Stomach (tissue), 9 donors: ENCODE data around the gene RGS18. TPM values are rescaled to one million over a fixed set of nuclear protein-coding genes. Genes with fewer than 3 reads are reported as not detected.
"Not testable (repeated sequence)": the region's sequence is repeated elsewhere in the genome, so short reads cannot be mapped to it uniquely, and the experiment has no call there.

ENCODE experiments used
- DNase-seq, 2 donors: peaks; one replicate each; pipeline versions ENCODE4 v3.0.0 to v3.0.0-alpha.2; 2013 to 2019
- H3K27ac ChIP-seq, 5 donors: fragments of 200-600 bp in 4 of 5; sonication (generic) in 4 of 5; one replicate each; pipeline ENCODE4 v1.5.1; 2013 to 2019; ENCODE audit warnings: mild to moderate bottlenecking in 1 of 5, moderate library complexity in 1 of 5
- H3K27me3 ChIP-seq, 3 donors: fragments of 200-600 bp; sonication (generic); one replicate each; pipeline ENCODE4 v1.5.1; 2017 to 2019; ENCODE audit warnings: mixed run types in 1 of 3
- H3K36me3 ChIP-seq, 4 donors: fragments of 200-600 bp; sonication (generic); 1 replicate in 3 of 4; 2 replicates in 1 of 4; pipeline ENCODE4 v1.5.1; 2016 to 2019
- H3K4me1 ChIP-seq, 4 donors: fragments of 200-600 bp; sonication (generic); one replicate each; pipeline ENCODE4 v1.5.1; 2016 to 2019
- H3K4me3 ChIP-seq, 4 donors: fragments of 200-600 bp; sonication (generic) in 3 of 4; one replicate each; pipeline ENCODE4 v1.5.1; 2016 to 2019; ENCODE audit warnings: mild to moderate bottlenecking in 1 of 4
- H3K9me3 ChIP-seq, 4 donors: fragments of 200-600 bp; sonication (generic); one replicate each; pipeline ENCODE4 v1.5.1; 2016 to 2019
- CTCF ChIP-seq, 7 experiments: fragments of 450-650 bp in 4 of 7; fragments of 200-600 bp in 3 of 7; sonication (generic) in 3 of 7; IDR thresholded peaks; one replicate each; pipeline ENCODE4 v1.5.1; 2016 to 2019; ENCODE audit warnings: antibody characterized with exemption in 7 of 7, control low read depth in 2 of 7, mild to moderate bottlenecking in 1 of 7
- EP300 ChIP-seq: sonication (generic); formaldehyde crosslinking; IDR thresholded peaks from one replicate; pipeline ENCODE4 v1.6.1; 2017; ENCODE audit warnings: antibody characterized with exemption
- POLR2A ChIP-seq, 4 donors: fragments of 450-650 bp; IDR thresholded peaks; one replicate each; pipeline ENCODE4 v1.6.1; 2016; ENCODE audit warnings: antibody characterized with exemption in 4 of 4, control low read depth in 2 of 4, mild to moderate bottlenecking in 1 of 4, moderate library complexity in 1 of 4
- POLR2AphosphoS5 ChIP-seq, 3 donors: sonication (generic); formaldehyde crosslinking; IDR thresholded peaks; one replicate each; pipeline ENCODE4 v1.6.1; 2016; ENCODE audit warnings: antibody characterized with exemption in 3 of 3
- WGBS, 5 donors: extraction: QIAGEN DNeasy Blood & Tissue Kit in 3 of 5; methylation state at CpG; one replicate each; pipeline versions ENCODE4 v1.1.5 to v1.1.7; 2013 to 2018; 5-methylcytosine and 5-hydroxymethylcytosine counted together
- intact Hi-C: fragments of 100-400 bp; cut with DNase I; formaldehyde crosslinking; loops from one replicate; pipeline ENCODE4 v1.15.1; 2023; ENCODE audit warnings: low total_unique reads
- polyA plus RNA-seq, 3 donors: library from polyadenylated mRNA; stranded (reverse); fragments of 200-250 nt; gene quantifications; one replicate each; pipeline ENCODE4 v1.2.3, GENCODE V29; 2013
- total RNA-seq, 5 donors: library from RNA; depleted of rRNA; stranded (reverse); fragments of >200 nt; gene quantifications; one replicate each; pipeline versions ENCODE4 v1.1.0 to v1.2.3, GENCODE V29; 2014 to 2016
- donor health status: healthy with polysubstance abuse.
- donor health status: Bipolar disorder and iron deficiency.
- donor health status: healthy.

The RGS18 gene
- total and polyA plus RNA-seq, 8 donors, result 0.38 to 4.0 (median 3.0) TPM; not detected in 2

GRCh38 chr1:192123212-192123611 is 35.0 kb upstream of the RGS18 start:
- Histone ChIP-seq H3K4me3 (no peak overlapping the region), H3K27me3 (no peaks in the 10 kb centered on the region), H3K27ac (no peak overlapping the region), H3K9me3 (no peaks in the 10 kb centered on the region), H3K36me3 (no peaks in the 10 kb centered on the region), H3K4me1 (no peaks in the 10 kb centered on the region)
- WGBS, 5 donors, result 79 to 89% (median 86%) methylated on average over 2 of the region's 2 CpGs
- DNase-seq, result no peak
- intact Hi-C loops, result no loop called here
- TF ChIP-seq CTCF (IDR thresholded peaks at IDR 0.05) (no peak), POLR2A (IDR thresholded peaks at IDR 0.05) (no peak), EP300 (no peak), POLR2AphosphoS5 (IDR thresholded peaks at IDR 0.05) (no peak)

GRCh38 chr1:192126030-192126619 is 32.1 kb upstream of the RGS18 start:
- intact Hi-C loops, result no loop called here
- H3K9me3 ChIP-seq, result no peaks in the 10 kb centered on the region
- no peaks in the 10 kb centered on the region for H3K36me3 ChIP-seq
- H3K4me3 ChIP-seq, result no peak overlapping the region
- H3K4me1 ChIP-seq, result no peaks in the 10 kb centered on the region
- H3K27ac ChIP-seq, result no peak overlapping the region
- WGBS, 5 donors, result 56 to 67% (median 63%) methylated on average over 2 of the region's 2 CpGs
- H3K27me3 ChIP-seq, result no peaks in the 10 kb centered on the region
- no peak for DNase-seq
- TF ChIP-seq EP300 (no peak), CTCF (IDR thresholded peaks at IDR 0.05) (no peak), POLR2A (IDR thresholded peaks at IDR 0.05) (no peak), POLR2AphosphoS5 (IDR thresholded peaks at IDR 0.05) (no peak)

GRCh38 chr1:192130175-192130574 is 28.1 kb upstream of the RGS18 start:
- no peaks in the 10 kb centered on the region for H3K27me3 ChIP-seq
- WGBS, 5 donors, result 62 to 83% (median 72%) methylated on average over 1 of the region's 1 CpG
- H3K4me1 ChIP-seq, result no peaks in the 10 kb centered on the region
- no peaks in the 10 kb centered on the region for H3K9me3 ChIP-seq
- intact Hi-C loops, result no loop called here
- H3K27ac ChIP-seq, result no peak overlapping the region
- TF ChIP-seq POLR2AphosphoS5 (IDR thresholded peaks at IDR 0.05) (no peak), CTCF (IDR thresholded peaks at IDR 0.05) (no peak), POLR2A (IDR thresholded peaks at IDR 0.05) (no peak), EP300 (no peak)
- H3K4me3 ChIP-seq, result no peak overlapping the region
- no peaks in the 10 kb centered on the region for H3K36me3 ChIP-seq
- DNase-seq, result no peak

GRCh38 chr1:192130865-192131264 is 27.4 kb upstream of the RGS18 start:
- H3K4me3 ChIP-seq, H3K27me3 ChIP-seq, H3K27ac ChIP-seq, H3K4me1 ChIP-seq, intact Hi-C loops, H3K9me3 ChIP-seq, H3K36me3 ChIP-seq, DNase-seq: not testable (repeated sequence)
- WGBS, 5 donors, result 82 to 91% (median 87%) methylated on average over 5 of the region's 5 CpGs

GRCh38 chr1:192131914-192132313 is 26.3 kb upstream of the RGS18 start:
- Histone ChIP-seq H3K27ac (no peak overlapping the region), H3K4me1 (no peaks in the 10 kb centered on the region), H3K27me3 (no peaks in the 10 kb centered on the region), H3K9me3 (no peaks in the 10 kb centered on the region), H3K36me3 (no peaks in the 10 kb centered on the region), H3K4me3 (no peak overlapping the region)
- WGBS, 5 donors, result 62 to 73% (median 65%) methylated on average over 4 of the region's 4 CpGs
- DNase-seq, result peak in 1 of 2 donors; percentile 5
- intact Hi-C loops, result no loop called here
- TF ChIP-seq CTCF (IDR thresholded peaks at IDR 0.05) (no peak), POLR2A (IDR thresholded peaks at IDR 0.05) (no peak), EP300 (no peak), POLR2AphosphoS5 (IDR thresholded peaks at IDR 0.05) (no peak)
